ENCODE measurements around the gene N4BP2L1. TPM values are rescaled to one million over a fixed set of nuclear protein-coding genes. Genes with fewer than 3 reads are reported as not detected.

Gene N4BP2L1
- total RNA-seq, 4 donors from 2014 or later = 17.2 to 31.5 (median 21.7) TPM

DNA sequence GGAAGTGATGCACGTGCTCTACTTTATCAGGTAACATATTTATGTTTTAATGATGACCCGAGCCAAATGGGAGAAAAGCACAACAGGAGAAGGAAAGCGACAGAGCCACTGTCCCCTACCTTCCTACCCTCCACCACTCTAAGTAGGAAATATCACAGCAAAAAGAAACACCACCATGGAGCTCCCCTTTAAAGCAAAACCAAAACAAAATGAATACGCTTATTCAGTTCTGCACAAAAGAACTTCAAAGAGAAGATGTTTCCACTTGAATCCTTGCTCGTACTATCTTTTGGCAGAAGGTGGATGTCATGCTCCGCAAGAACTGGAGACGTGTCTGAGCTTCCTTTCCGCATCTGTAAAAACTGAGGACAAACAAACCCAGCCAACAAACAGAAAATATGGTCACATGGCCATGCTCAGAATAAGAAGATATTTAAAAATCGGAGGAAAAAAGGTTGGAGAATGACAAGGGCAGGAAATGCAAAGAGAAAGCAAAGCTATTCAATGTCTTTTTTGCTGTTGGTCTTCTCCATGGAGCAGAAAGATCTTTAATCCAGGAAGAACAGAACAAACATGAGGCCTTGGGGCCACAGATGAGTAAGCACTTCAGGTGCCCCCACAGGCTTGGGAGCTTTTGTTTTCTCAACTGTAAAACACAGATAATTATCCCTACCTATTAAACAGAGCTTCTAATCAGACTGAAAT, 19.5 kb downstream of the N4BP2L1 start:
- Histone ChIP-seq H3K4me1 (no peaks in the 10 kb centered on the region), H3K4me3 (no peak overlapping the region), H3K36me3 (peaks cover 0 to 7% (median 0%) of the 10 kb centered on the region in 3 donors), H3K27me3 (no peaks in the 10 kb centered on the region), H3K9me3 (no peaks in the 10 kb centered on the region), H3K27ac (no peak overlapping the region)
- DNase-seq = no peak
- TF ChIP-seq, protein P1, sequence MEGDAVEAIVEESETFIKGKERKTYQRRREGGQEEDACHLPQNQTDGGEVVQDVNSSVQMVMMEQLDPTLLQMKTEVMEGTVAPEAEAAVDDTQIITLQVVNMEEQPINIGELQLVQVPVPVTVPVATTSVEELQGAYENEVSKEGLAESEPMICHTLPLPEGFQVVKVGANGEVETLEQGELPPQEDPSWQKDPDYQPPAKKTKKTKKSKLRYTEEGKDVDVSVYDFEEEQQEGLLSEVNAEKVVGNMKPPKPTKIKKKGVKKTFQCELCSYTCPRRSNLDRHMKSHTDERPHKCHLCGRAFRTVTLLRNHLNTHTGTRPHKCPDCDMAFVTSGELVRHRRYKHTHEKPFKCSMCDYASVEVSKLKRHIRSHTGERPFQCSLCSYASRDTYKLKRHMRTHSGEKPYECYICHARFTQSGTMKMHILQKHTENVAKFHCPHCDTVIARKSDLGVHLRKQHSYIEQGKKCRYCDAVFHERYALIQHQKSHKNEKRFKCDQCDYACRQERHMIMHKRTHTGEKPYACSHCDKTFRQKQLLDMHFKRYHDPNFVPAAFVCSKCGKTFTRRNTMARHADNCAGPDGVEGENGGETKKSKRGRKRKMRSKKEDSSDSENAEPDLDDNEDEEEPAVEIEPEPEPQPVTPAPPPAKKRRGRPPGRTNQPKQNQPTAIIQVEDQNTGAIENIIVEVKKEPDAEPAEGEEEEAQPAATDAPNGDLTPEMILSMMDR (IDR thresholded peaks at IDR 0.05) = no peak
- TF ChIP-seq POLR2A (IDR thresholded peaks at IDR 0.05) = no peak

DNA sequence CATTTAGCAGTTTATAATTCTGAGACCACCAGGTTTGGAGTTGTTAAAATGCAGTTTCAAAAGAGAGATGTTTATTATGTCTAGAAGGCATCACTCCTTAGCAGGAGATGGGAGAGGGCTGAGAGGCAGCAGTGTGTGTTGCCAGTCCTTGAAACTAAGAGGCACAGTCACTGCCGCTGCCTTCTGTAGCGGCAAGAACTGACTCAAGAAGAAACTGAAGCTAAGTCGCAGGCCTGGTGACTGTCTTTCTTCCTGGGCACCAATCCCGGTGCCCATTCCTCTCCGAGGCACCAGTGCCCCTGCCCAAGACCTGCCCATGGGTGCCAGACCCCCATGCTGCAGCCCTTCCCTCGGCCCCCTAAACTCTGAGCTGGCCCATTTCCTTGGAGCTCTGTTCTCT, 20.1 kb downstream of the N4BP2L1 start:
- no peak for DNase-seq
- Histone ChIP-seq H3K27ac (no peak overlapping the region), H3K36me3 (peaks cover 0 to 11% (median 0%) of the 10 kb centered on the region in 3 donors), H3K4me3 (no peak overlapping the region), H3K27me3 (no peaks in the 10 kb centered on the region), H3K9me3 (no peaks in the 10 kb centered on the region), H3K4me1 (no peaks in the 10 kb centered on the region)
- TF ChIP-seq, protein P1 (IDR thresholded peaks at IDR 0.05) = no peak
- TF ChIP-seq POLR2A (IDR thresholded peaks at IDR 0.05) = no peak

DNA sequence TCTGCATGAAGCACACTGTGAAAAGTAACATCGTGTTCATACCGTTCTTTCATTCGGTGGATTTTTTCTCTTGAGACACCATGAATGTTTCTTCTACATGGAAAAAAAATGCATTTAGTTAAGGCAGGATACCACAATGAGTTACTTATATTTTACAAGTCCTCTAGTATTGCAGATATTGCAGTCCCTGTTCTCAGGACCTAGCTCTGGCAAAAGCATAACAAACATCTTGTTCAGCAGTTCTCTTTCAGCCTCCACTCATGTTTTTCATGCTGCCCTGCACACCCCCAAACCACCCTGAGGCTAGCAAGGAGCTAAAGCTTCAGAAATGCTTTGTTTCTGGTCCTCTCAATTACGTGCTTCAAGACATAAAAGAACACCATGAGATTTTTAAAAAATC, 24.8 kb downstream of the N4BP2L1 start:
- no peaks in the 10 kb centered on the region for H3K27me3 ChIP-seq
- no peak for DNase-seq
- no peaks in the 10 kb centered on the region for H3K9me3 ChIP-seq
- H3K4me1 ChIP-seq = no peaks in the 10 kb centered on the region
- peaks cover 0 to 15% (median 0%) of the 10 kb centered on the region in 3 donors for H3K36me3 ChIP-seq
- TF ChIP-seq, protein P1 (IDR thresholded peaks at IDR 0.05) = no peak
- no peak for TF ChIP-seq POLR2A (IDR thresholded peaks at IDR 0.05)
- no peak overlapping the region for H3K27ac ChIP-seq
- no peak overlapping the region for H3K4me3 ChIP-seq

DNA sequence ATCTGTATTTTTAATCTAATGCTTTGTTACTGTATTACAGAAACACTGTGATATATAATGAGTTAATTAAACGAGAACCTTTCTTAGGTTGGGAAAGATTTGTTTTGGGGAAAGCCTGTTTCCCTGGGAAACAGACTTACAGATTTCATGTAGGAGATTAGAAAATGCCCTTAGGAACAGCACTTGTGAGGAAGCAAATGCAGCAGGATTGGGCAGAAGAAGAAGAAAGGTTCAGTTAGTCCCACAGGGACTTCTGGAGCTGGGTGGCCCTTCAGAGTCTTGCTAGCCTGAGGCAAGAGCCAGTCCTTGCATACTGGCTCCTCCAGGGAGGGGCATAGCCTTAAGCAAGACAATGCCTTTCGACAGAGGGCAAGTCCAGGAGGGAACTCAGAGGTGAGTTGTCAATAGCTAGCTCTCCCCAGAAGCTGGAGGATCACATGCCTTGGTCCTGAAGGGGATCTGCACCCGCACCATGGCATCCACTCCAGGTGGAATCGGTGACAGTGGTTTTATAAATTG, 36.8 kb downstream of the N4BP2L1 start:
- DNase-seq = no peak
- H3K36me3 ChIP-seq = no peaks in the 10 kb centered on the region
- no peak overlapping the region for H3K4me3 ChIP-seq
- TF ChIP-seq, protein P1 (IDR thresholded peaks at IDR 0.05) = no peak
- TF ChIP-seq POLR2A (IDR thresholded peaks at IDR 0.05) = no peak
- H3K9me3 ChIP-seq = no peaks in the 10 kb centered on the region
- H3K4me1 ChIP-seq = peaks cover 0 to 3% (median 0%) of the 10 kb centered on the region in 4 donors
- no peak overlapping the region for H3K27ac ChIP-seq
- no peaks in the 10 kb centered on the region for H3K27me3 ChIP-seq

DNA sequence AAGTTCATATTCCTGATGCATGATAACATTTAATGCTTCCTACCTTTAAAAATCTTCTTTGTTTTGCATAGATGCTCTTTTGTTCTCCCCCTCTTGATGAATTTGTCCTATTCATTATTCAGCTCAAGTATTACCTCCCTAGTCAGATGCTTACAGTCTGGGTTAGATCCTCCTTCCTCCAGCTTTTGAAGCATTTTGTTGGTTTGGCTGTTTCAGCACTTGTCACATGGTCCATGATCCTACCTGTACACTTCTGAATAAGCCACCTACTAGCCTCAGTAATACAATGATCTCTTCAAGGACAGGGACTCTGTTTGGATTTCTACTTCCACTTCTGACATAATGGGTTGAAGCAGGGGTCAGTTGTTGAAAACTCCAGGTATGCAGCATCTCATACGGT, 37.4 kb downstream of the N4BP2L1 start:
- no peak overlapping the region for H3K4me3 ChIP-seq
- peaks cover 0 to 3% (median 0%) of the 10 kb centered on the region in 4 donors for H3K4me1 ChIP-seq
- no peaks in the 10 kb centered on the region for H3K9me3 ChIP-seq
- DNase-seq = no peak
- no peak overlapping the region for H3K27ac ChIP-seq
- TF ChIP-seq POLR2A (IDR thresholded peaks at IDR 0.05) = no peak
- H3K36me3 ChIP-seq = no peaks in the 10 kb centered on the region
- no peaks in the 10 kb centered on the region for H3K27me3 ChIP-seq

DNA sequence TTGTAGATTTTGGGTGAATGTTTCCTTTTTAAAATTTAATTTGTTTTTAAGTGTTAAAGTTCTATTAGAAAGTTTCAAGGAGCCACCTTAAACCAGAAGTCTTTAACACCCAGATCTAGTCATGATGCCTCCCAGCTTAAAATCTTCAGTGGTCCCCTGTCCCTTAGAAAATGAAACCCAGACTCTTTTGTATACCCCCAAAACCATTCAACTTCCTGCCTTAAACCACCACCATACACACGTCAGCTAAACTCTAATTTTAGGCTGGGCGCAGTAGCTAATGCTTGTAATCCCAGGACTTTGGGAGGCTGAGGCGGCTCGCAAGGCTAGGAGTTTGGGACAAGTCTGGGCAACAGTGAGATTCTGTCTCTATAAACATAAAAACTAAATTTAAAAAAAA, 37.9 kb downstream of the N4BP2L1 start:
- Histone ChIP-seq H3K4me3 (no peak overlapping the region), H3K4me1 (peaks cover 0 to 3% (median 0%) of the 10 kb centered on the region in 4 donors), H3K27ac (no peak overlapping the region), H3K27me3 (no peaks in the 10 kb centered on the region), H3K9me3 (no peaks in the 10 kb centered on the region), H3K36me3 (no peaks in the 10 kb centered on the region)
- TF ChIP-seq, protein P1 (IDR thresholded peaks at IDR 0.05) = no peak
- no peak for TF ChIP-seq POLR2A (IDR thresholded peaks at IDR 0.05)
- DNase-seq = no peak
